ENCODE measurements around the gene SCAI. TPM values are rescaled to one million over a fixed set of nuclear protein-coding genes. Genes with fewer than 3 reads are reported as not detected.
"Not testable (repeated sequence)": the region's sequence is repeated elsewhere in the genome, so short reads cannot be mapped to it uniquely, and the experiment has no call there.

The SCAI gene
- total and polyA plus RNA-seq, 5 donors from 2014 or later = 1.7 to 11.3 (median 3.9) TPM

GRCh38 chr9:125012013-125012412, 131.3 kb downstream of the SCAI start:
- H3K36me3 ChIP-seq (ENCODE audit: control insufficient read depth, insufficient read depth, low read length); DNase-seq; H3K27ac Mint-ChIP-seq: not testable (repeated sequence)

GRCh38 chr9:125008599-125008998, 134.7 kb downstream of the SCAI start:
- Mint-ChIP-seq H3K4me1 (peaks cover 0 to 4% (median 0%) of the 10 kb centered on the region in 4 donors), H3K27me3 (no peaks in the 10 kb centered on the region), H3K27ac (peak overlapping the region in 1 of 3 donors; percentile 67), H3K36me3 (peaks cover 19% of the 10 kb centered on the region), H3K4me3 (no peak overlapping the region), H3K9me3 (no peaks in the 10 kb centered on the region)
- Histone ChIP-seq H3K27ac (ENCODE audit: insufficient read depth, low read length, poor library complexity, severe bottlenecking) (no peak overlapping the region), H3K36me3 (ENCODE audit: control insufficient read depth, insufficient read depth, low read length) (peaks cover 3% of the 10 kb centered on the region), H3K27me3 (ENCODE audit: control insufficient read depth, insufficient read depth, low read length) (no peaks in the 10 kb centered on the region), H3K9me3 (ENCODE audit: control insufficient read depth in 2 of 2, low read length in 2 of 2) (no peaks in the 10 kb centered on the region), H3K4me3 (ENCODE audit: low read depth, low read length) (no peak overlapping the region), H3K4me1 (ENCODE audit: control insufficient read depth, insufficient read depth, low read length, poor library complexity, severe bottlenecking) (no peaks in the 10 kb centered on the region)
- ATAC-seq (ENCODE audit: low read depth in 2 of 2) (no peak), DNase-seq (no peak)

More at GRCh38 chr9:125012013-125012412, 131.3 kb downstream of the SCAI start:
- H3K4me1 Mint-ChIP-seq; H3K4me3 ChIP-seq (ENCODE audit: low read depth, low read length); H3K27ac ChIP-seq (ENCODE audit: insufficient read depth, low read length, poor library complexity, severe bottlenecking); H3K4me1 ChIP-seq (ENCODE audit: control insufficient read depth, insufficient read depth, low read length, poor library complexity, severe bottlenecking); H3K9me3 ChIP-seq (ENCODE audit: control insufficient read depth in 2 of 2, low read length in 2 of 2); H3K27me3 Mint-ChIP-seq; H3K27me3 ChIP-seq (ENCODE audit: control insufficient read depth, insufficient read depth, low read length); H3K9me3 Mint-ChIP-seq; H3K4me3 Mint-ChIP-seq; ATAC-seq (ENCODE audit: low read depth in 2 of 2): not testable (repeated sequence)
- peaks cover 17% of the 10 kb centered on the region for H3K36me3 Mint-ChIP-seq

GRCh38 chr9:125003332-125003731, 140.0 kb downstream of the SCAI start:
- no peaks in the 10 kb centered on the region for H3K27me3 Mint-ChIP-seq
- H3K27ac ChIP-seq (ENCODE audit: insufficient read depth, low read length, poor library complexity, severe bottlenecking) = no peak overlapping the region

GRCh38 chr9:124983698-124984097, 159.6 kb downstream of the SCAI start:
- no peaks in the 10 kb centered on the region for H3K27me3 Mint-ChIP-seq
- H3K4me1 ChIP-seq (ENCODE audit: control insufficient read depth, insufficient read depth, low read length, poor library complexity, severe bottlenecking) = no peaks in the 10 kb centered on the region
- no peak overlapping the region for H3K27ac ChIP-seq (ENCODE audit: insufficient read depth, low read length, poor library complexity, severe bottlenecking)
- DNase-seq = no peak
- H3K4me1 Mint-ChIP-seq = peaks cover 0 to 5% (median 0%) of the 10 kb centered on the region in 4 donors
- H3K9me3 Mint-ChIP-seq = no peaks in the 10 kb centered on the region
- no peak for ATAC-seq (ENCODE audit: low read depth in 2 of 2)
- H3K27ac Mint-ChIP-seq = peak overlapping the region in 1 of 3 donors; percentile 24
- no peaks in the 10 kb centered on the region for H3K27me3 ChIP-seq (ENCODE audit: control insufficient read depth, insufficient read depth, low read length)
- peaks cover 26% of the 10 kb centered on the region for H3K36me3 Mint-ChIP-seq
- peaks cover 25% of the 10 kb centered on the region for H3K36me3 ChIP-seq (ENCODE audit: control insufficient read depth, insufficient read depth, low read length)
- H3K4me3 Mint-ChIP-seq = no peak overlapping the region
- no peaks in the 10 kb centered on the region for H3K9me3 ChIP-seq (ENCODE audit: control insufficient read depth in 2 of 2, low read length in 2 of 2)
- H3K4me3 ChIP-seq (ENCODE audit: low read depth, low read length) = no peak overlapping the region

More at GRCh38 chr9:125003332-125003731, 140.0 kb downstream of the SCAI start:
- Histone ChIP-seq H3K4me3 (ENCODE audit: low read depth, low read length) (no peak overlapping the region), H3K4me1 (ENCODE audit: control insufficient read depth, insufficient read depth, low read length, poor library complexity, severe bottlenecking) (no peaks in the 10 kb centered on the region), H3K9me3 (ENCODE audit: control insufficient read depth in 2 of 2, low read length in 2 of 2) (no peaks in the 10 kb centered on the region), H3K27me3 (ENCODE audit: control insufficient read depth, insufficient read depth, low read length) (no peaks in the 10 kb centered on the region), H3K36me3 (ENCODE audit: control insufficient read depth, insufficient read depth, low read length) (peaks cover 34% of the 10 kb centered on the region)
- Mint-ChIP-seq H3K36me3 (peaks cover 34% of the 10 kb centered on the region), H3K9me3 (no peaks in the 10 kb centered on the region), H3K27ac (peak overlapping the region in 1 of 3 donors; percentile 36), H3K4me3 (no peak overlapping the region), H3K4me1 (peaks cover 0 to 4% (median 0%) of the 10 kb centered on the region in 4 donors)
- DNase-seq (no peak), ATAC-seq (ENCODE audit: low read depth in 2 of 2) (no peak)

GRCh38 chr9:124980431-124980830, 162.9 kb downstream of the SCAI start:
- Mint-ChIP-seq H3K4me1 (peaks cover 0 to 4% (median 0%) of the 10 kb centered on the region in 4 donors), H3K27me3 (no peaks in the 10 kb centered on the region), H3K36me3 (peaks cover 26% of the 10 kb centered on the region), H3K4me3 (no peak overlapping the region), H3K27ac (no peak overlapping the region), H3K9me3 (no peaks in the 10 kb centered on the region)
- no peaks in the 10 kb centered on the region for H3K4me1 ChIP-seq (ENCODE audit: control insufficient read depth, insufficient read depth, low read length, poor library complexity, severe bottlenecking)
- H3K9me3 ChIP-seq (ENCODE audit: control insufficient read depth in 2 of 2, low read length in 2 of 2) = no peaks in the 10 kb centered on the region
- H3K36me3 ChIP-seq (ENCODE audit: control insufficient read depth, insufficient read depth, low read length) = peaks cover 28% of the 10 kb centered on the region
- no peaks in the 10 kb centered on the region for H3K27me3 ChIP-seq (ENCODE audit: control insufficient read depth, insufficient read depth, low read length)
- no peak overlapping the region for H3K27ac ChIP-seq (ENCODE audit: insufficient read depth, low read length, poor library complexity, severe bottlenecking)
- ATAC-seq (ENCODE audit: low read depth in 2 of 2) (no peak), DNase-seq (no peak)
- no peak overlapping the region for H3K4me3 ChIP-seq (ENCODE audit: low read depth, low read length)

GRCh38 chr9:124975131-124975530, 168.2 kb downstream of the SCAI start:
- no peaks in the 10 kb centered on the region for H3K9me3 ChIP-seq (ENCODE audit: control insufficient read depth in 2 of 2, low read length in 2 of 2)
- no peak overlapping the region for H3K27ac ChIP-seq (ENCODE audit: insufficient read depth, low read length, poor library complexity, severe bottlenecking)
- no peaks in the 10 kb centered on the region for H3K27me3 Mint-ChIP-seq
- no peaks in the 10 kb centered on the region for H3K27me3 ChIP-seq (ENCODE audit: control insufficient read depth, insufficient read depth, low read length)
- ATAC-seq (ENCODE audit: low read depth in 2 of 2) (no peak), DNase-seq (no peak)
- H3K9me3 Mint-ChIP-seq = no peaks in the 10 kb centered on the region
- H3K4me1 Mint-ChIP-seq = peaks cover 0 to 4% (median 2%) of the 10 kb centered on the region in 4 donors
- H3K4me1 ChIP-seq (ENCODE audit: control insufficient read depth, insufficient read depth, low read length, poor library complexity, severe bottlenecking) = no peaks in the 10 kb centered on the region
- no peak overlapping the region for H3K4me3 Mint-ChIP-seq
- peak overlapping the region in 1 of 3 donors; percentile 8 for H3K27ac Mint-ChIP-seq
- peaks cover 19% of the 10 kb centered on the region for H3K36me3 ChIP-seq (ENCODE audit: control insufficient read depth, insufficient read depth, low read length)
- peaks cover 27% of the 10 kb centered on the region for H3K36me3 Mint-ChIP-seq
- H3K4me3 ChIP-seq (ENCODE audit: low read depth, low read length) = no peak overlapping the region

- no peaks in the 10 kb centered on the region for H3K27me3 Mint-ChIP-seq
- ATAC-seq (ENCODE audit: low read depth in 2 of 2) (no peak), DNase-seq (no peak)
- no peaks in the 10 kb centered on the region for H3K9me3 Mint-ChIP-seq
- Histone ChIP-seq H3K9me3 (ENCODE audit: control insufficient read depth in 2 of 2, low read length in 2 of 2) (no peaks in the 10 kb centered on the region), H3K27ac (ENCODE audit: insufficient read depth, low read length, poor library complexity, severe bottlenecking) (no peak overlapping the region), H3K4me1 (ENCODE audit: control insufficient read depth, insufficient read depth, low read length, poor library complexity, severe bottlenecking) (no peaks in the 10 kb centered on the region), H3K4me3 (ENCODE audit: low read depth, low read length) (no peak overlapping the region), H3K36me3 (ENCODE audit: control insufficient read depth, insufficient read depth, low read length) (peaks cover 21% of the 10 kb centered on the region), H3K27me3 (ENCODE audit: control insufficient read depth, insufficient read depth, low read length) (no peaks in the 10 kb centered on the region)
- H3K4me3 Mint-ChIP-seq = no peak overlapping the region
- peaks cover 30% of the 10 kb centered on the region for H3K36me3 Mint-ChIP-seq
- peaks cover 0 to 4% (median 2%) of the 10 kb centered on the region in 4 donors for H3K4me1 Mint-ChIP-seq
- H3K27ac Mint-ChIP-seq = peak overlapping the region in 1 of 3 donors; percentile 26
These were observed 169.5 kb downstream of the SCAI start for GRCh38 chr9:124973807-124974206.

- H3K4me1 Mint-ChIP-seq = peaks cover 0 to 10% (median 8%) of the 10 kb centered on the region in 4 donors
- no peak overlapping the region for H3K4me3 ChIP-seq (ENCODE audit: low read depth, low read length)
- no peak overlapping the region for H3K27ac ChIP-seq (ENCODE audit: insufficient read depth, low read length, poor library complexity, severe bottlenecking)
- H3K27me3 ChIP-seq (ENCODE audit: control insufficient read depth, insufficient read depth, low read length) = no peaks in the 10 kb centered on the region
- H3K9me3 ChIP-seq (ENCODE audit: control insufficient read depth in 2 of 2, low read length in 2 of 2) = no peaks in the 10 kb centered on the region
- no peaks in the 10 kb centered on the region for H3K9me3 Mint-ChIP-seq
- H3K4me3 Mint-ChIP-seq = no peak overlapping the region
- H3K36me3 ChIP-seq (ENCODE audit: control insufficient read depth, insufficient read depth, low read length) = peaks cover 21% of the 10 kb centered on the region
- DNase-seq = no peak
- ATAC-seq (ENCODE audit: low read depth in 2 of 2) = no peak
- H3K27me3 Mint-ChIP-seq = no peaks in the 10 kb centered on the region
- peak overlapping the region; percentile 15 to 52 (median 16) for H3K27ac Mint-ChIP-seq
- no peaks in the 10 kb centered on the region for H3K4me1 ChIP-seq (ENCODE audit: control insufficient read depth, insufficient read depth, low read length, poor library complexity, severe bottlenecking)
- peaks cover 41% of the 10 kb centered on the region for H3K36me3 Mint-ChIP-seq
These were observed 171.0 kb downstream of the SCAI start for GRCh38 chr9:124972241-124972770.
